Ishikawa (cell line): ENCODE results near the gene ASB4.

ENCODE experiments used
- CEBPB ChIP-seq: IDR thresholded peaks from 2 replicates; pipeline ENCODE4 v1.6.1; 2012
- CREB1 ChIP-seq: IDR thresholded peaks from 2 replicates; pipeline ENCODE4 v1.6.1; 2012; ENCODE audit warnings: low read depth
- EGR1 ChIP-seq: IDR thresholded peaks from 2 replicates; pipeline ENCODE4 v1.6.1; 2012
- EP300 ChIP-seq: IDR thresholded peaks from 2 replicates; pipeline ENCODE4 v1.6.1; 2012; ENCODE audit warnings: borderline replicate concordance
- FOXM1 ChIP-seq: IDR thresholded peaks from 2 replicates; pipeline ENCODE4 v1.6.1; 2012; ENCODE audit warnings: low read depth, borderline replicate concordance
- NFIC ChIP-seq: IDR thresholded peaks from 2 replicates; pipeline ENCODE4 v1.6.1; 2012
- RAD21 ChIP-seq: IDR thresholded peaks from 2 replicates; pipeline ENCODE4 v1.6.1; 2012; ENCODE audit warnings: low read depth
- TAF1 ChIP-seq: IDR thresholded peaks from 2 replicates; pipeline ENCODE4 v1.6.1; 2012; ENCODE audit warnings: low read depth, mild to moderate bottlenecking
- TEAD4 ChIP-seq: IDR thresholded peaks from 2 replicates; pipeline ENCODE4 v1.6.1; 2012
- YY1 ChIP-seq: IDR thresholded peaks from 2 replicates; pipeline ENCODE4 v1.6.1; 2012; ENCODE audit warnings: low read depth
- ZBTB7A ChIP-seq: IDR thresholded peaks from 2 replicates; pipeline ENCODE4 v1.6.1; 2012; ENCODE audit warnings: low read depth
- TF ChIP-seq, protein P1 (sequence below): IDR thresholded peaks from 2 replicates; pipeline ENCODE4 v1.6.1; 2012
- TF ChIP-seq, protein P2 (sequence below): IDR thresholded peaks from 2 replicates; pipeline ENCODE4 v1.6.1; 2012; ENCODE audit warnings: low read depth, mild to moderate bottlenecking
- TF ChIP-seq, protein P3 (sequence below): IDR thresholded peaks from 2 replicates; pipeline ENCODE4 v1.6.1; 2012

ASB4 gene

DNA sequence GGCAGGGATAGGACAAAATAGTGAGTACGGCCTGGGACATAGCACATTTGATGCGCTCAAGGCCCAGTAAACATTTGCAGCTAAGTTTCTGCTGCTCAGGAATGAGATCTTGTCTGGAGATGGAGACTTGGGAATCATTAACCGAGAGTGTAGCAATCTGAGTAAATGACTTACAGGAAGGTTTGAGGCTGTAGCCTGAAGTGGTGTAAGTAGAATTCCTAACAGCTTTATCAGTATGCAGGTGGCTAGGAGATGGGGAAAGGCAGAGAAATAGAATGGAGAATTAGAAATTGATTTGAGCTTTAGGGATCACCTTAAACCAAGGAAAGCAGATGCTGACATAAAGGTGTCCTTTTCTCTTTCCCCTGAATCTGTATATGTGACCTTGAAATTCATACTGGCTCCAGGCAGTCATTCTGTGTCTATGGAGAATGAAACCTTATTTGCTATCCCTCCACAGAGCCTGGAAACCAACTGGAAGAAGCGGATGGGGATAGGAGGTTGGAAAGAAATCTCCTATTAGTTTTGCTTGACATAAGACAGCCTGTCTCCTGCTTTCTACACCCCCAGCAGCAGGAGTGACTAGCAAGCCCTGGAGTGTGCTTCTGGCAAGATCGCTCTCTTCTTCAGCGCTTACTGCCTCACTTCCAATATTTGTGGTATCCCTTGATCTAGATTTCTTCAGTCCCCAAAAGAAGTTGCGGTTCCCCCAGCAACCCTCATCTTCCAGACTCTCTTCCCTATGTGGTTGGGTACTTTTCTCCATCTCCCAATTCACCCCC lies 44.5 kb upstream of the ASB4 start:
- TF ChIP-seq YY1: no peak

DNA sequence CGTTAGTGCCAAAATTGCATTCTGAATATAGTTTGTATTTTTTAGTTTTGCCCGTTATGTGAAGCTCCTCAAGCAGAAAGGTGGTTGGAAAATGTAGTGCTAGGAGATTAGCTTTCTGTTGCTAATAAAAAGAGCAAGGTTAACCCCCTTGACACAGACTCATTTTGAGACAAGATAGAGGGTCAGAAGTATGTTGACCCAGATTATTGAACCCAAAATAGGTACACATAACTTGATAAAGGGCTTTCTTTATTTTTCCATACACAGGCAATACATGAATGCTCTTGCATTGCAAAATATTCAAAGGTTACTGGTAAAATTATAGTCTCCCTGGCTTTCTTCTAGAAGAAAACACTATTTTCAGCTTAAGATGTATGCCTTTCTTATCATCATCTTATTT lies 40.9 kb upstream of the ASB4 start:
- no peak for TF ChIP-seq CREB1
- TF ChIP-seq CEBPB: no peak
- no peak for TF ChIP-seq FOXM1

DNA sequence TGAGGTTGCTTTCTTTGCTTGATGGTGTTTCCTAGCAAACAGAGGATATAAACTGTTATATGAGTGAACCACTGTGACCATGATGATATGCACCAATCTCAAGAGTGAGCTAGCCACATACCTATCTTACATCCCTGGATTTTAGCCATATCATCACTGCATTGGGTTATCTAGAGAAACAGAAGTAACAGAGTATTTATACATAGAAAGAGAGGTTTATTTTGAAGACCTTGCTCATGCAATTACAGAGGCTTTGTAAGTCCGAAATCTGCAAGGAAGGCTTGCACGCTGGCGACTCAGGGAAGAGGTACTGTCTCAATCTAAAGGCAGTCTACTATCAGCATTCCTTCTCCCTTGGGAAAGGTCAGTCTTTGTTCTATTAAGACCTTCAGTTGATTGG lies 39.1 kb upstream of the ASB4 start:
- TF ChIP-seq TEAD4 (no peak), YY1 (no peak), TAF1 (no peak), ZBTB7A (no peak), RAD21 (no peak), FOXM1 (no peak), NFIC (no peak)
- TF ChIP-seq, protein P1, sequence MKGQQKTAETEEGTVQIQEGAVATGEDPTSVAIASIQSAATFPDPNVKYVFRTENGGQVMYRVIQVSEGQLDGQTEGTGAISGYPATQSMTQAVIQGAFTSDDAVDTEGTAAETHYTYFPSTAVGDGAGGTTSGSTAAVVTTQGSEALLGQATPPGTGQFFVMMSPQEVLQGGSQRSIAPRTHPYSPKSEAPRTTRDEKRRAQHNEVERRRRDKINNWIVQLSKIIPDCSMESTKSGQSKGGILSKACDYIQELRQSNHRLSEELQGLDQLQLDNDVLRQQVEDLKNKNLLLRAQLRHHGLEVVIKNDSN: no peak

DNA sequence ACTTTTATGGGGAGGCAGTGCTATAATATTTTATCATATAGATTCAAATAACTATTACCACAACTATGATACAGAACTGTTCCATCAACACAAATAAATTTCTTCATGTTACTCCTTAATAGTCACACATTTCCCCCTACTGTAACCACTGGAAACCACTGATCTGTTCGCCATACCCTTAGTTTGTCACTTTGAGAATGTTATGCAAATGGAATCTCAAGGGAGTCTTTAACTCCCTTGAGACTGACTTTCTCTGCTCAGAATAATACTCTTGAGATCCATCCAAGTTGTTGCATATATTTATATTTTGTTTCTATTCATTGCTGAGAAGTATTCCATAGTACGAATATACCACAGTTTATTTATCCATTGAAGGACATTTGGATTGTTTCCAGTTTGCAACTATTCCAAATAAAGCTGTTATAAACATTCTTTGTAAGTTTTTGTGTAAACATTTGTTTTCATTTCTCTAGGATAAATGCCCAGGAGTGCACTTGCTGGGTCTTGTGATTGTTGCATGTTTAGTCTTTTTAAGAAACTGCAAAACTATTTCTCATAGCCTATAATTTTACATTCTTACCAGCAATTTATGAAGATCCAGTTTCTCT lies 31.2 kb upstream of the ASB4 start:
- no peak for TF ChIP-seq YY1
- no peak for TF ChIP-seq RAD21
- no peak for TF ChIP-seq ZBTB7A
- TF ChIP-seq NFIC: no peak
- TF ChIP-seq, protein P2, sequence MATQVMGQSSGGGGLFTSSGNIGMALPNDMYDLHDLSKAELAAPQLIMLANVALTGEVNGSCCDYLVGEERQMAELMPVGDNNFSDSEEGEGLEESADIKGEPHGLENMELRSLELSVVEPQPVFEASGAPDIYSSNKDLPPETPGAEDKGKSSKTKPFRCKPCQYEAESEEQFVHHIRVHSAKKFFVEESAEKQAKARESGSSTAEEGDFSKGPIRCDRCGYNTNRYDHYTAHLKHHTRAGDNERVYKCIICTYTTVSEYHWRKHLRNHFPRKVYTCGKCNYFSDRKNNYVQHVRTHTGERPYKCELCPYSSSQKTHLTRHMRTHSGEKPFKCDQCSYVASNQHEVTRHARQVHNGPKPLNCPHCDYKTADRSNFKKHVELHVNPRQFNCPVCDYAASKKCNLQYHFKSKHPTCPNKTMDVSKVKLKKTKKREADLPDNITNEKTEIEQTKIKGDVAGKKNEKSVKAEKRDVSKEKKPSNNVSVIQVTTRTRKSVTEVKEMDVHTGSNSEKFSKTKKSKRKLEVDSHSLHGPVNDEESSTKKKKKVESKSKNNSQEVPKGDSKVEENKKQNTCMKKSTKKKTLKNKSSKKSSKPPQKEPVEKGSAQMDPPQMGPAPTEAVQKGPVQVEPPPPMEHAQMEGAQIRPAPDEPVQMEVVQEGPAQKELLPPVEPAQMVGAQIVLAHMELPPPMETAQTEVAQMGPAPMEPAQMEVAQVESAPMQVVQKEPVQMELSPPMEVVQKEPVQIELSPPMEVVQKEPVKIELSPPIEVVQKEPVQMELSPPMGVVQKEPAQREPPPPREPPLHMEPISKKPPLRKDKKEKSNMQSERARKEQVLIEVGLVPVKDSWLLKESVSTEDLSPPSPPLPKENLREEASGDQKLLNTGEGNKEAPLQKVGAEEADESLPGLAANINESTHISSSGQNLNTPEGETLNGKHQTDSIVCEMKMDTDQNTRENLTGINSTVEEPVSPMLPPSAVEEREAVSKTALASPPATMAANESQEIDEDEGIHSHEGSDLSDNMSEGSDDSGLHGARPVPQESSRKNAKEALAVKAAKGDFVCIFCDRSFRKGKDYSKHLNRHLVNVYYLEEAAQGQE: no peak

DNA sequence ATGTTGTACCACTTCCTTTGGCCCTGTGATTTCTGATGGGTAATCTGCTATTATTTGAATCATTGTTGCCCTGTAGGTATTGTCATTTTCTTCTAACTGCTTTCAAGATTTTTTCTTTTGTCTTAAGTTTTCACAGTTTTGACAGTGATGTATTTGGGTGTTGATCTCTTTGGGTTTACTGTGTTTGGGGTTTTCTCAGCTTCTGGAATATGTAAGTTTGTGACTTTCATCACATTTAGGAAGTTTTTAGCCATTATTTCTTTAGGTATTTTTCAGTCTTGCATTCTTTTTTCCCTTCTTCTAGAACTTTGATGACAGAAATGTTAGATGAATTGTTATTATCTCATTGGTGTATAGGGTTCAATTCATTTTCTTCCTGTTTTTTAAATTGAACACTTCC lies 27.8 kb upstream of the ASB4 start:
- TF ChIP-seq ZBTB7A: no peak
- TF ChIP-seq, protein P2: no peak
- no peak for TF ChIP-seq NFIC
- no peak for TF ChIP-seq FOXM1
- no peak for TF ChIP-seq CREB1

DNA sequence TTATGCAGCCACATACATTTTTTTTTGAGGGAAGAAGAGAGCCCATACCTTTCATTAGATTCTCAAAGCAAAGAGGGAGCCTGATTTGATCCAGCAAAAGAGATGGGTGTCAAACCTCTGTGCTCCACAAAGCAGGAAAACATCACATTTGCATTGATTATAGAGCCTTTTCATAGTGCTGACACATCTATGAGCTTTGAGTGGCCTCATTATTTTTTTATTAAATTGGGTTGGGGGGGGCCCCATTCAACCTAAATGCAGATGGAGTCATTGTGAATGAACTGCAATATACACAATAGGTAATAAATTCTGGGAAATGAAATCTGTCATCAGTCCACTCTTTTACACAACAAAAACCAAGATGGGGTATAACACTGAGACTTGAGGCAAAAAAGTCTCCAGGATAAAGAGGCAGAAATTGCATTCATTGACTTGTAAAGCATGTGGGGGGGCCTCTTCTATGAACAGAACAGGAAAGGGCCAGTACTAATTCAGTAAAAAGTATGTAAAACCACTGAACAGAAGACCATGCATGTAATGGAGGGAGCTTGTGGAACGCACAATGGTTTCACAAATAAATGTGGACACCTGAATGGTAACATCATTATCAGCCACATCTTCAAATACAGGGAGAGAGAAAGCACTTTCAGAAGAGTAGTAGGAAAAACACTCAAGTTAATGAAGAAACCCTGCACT lies 17.7 kb upstream of the ASB4 start:
- no peak for TF ChIP-seq RAD21
- no peak for TF ChIP-seq TEAD4
- no peak for TF ChIP-seq YY1
- TF ChIP-seq TAF1: no peak
- TF ChIP-seq, protein P1: no peak
- no peak for TF ChIP-seq EGR1
- TF ChIP-seq, protein P2: no peak
- TF ChIP-seq CREB1: no peak
- TF ChIP-seq, protein P3, sequence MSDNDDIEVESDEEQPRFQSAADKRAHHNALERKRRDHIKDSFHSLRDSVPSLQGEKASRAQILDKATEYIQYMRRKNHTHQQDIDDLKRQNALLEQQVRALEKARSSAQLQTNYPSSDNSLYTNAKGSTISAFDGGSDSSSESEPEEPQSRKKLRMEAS: no peak
- no peak for TF ChIP-seq EP300
